ENCODE measurements around the gene ERAS. TPM values are rescaled to one million over a fixed set of nuclear protein-coding genes. Genes with fewer than 3 reads are reported as not detected.
A peak's percentile ranks its signal among the peaks of the same experiment; 100 is the strongest.

ERAS gene
- total and polyA plus RNA-seq, 2 of the 13 experiments (the other 11 are each of a cell fraction or from before 2014, with no cell fraction given): 0.21 to 0.22 TPM

DNA sequence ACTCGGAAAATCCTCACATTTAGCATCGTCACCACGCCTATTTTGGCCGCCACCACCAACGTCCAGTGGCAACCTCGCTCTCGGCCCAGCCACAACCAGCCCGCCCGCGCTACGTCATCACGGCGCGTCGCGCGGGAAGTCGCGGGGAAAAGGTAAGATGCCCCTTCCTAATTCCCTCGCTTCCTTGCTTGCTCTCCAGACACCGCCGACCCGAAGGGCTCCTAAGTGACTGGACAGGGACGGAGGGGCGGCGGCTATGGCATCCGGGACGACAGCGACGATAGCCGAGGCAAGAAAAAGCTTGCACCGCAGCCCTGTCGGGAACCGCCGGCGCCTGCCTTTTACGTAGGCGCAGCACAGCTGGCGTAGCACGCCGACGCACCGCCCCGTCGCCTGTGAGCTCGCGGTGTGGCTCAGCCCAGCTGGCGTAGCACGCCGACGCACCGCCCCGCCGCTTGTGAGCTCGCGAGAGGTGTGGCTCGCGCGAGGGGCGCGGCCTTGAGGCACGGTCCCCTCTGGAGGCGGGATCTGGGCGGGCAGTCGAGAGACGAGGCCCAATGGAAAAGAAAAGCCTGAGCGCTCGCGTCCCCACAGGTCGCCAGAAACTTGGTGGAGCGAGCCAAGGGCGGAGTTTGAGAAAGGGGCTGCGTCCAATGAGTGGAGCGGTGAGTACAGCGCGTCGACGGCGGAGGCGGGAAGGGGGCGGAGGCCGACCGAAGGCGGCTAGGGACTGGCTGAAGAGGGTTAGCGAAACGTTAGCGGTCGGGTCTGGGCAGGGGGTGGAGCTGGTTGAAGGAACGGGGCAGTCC is 24.8 kb upstream of the ERAS start, which contains the start of gene HDAC6:
Gene HDAC6, plus strand, starts transcription at position 788 of the 809 bp plus-strand sequence. CDS start 626 bp downstream, outside the sequence.
- H3K9me3 ChIP-seq (ENCODE audit: low read length): no peaks in the 10 kb centered on the region
- H3K4me2 ChIP-seq (ENCODE audit: low read depth, low read length): peak within 1 kb of the TSS; percentile 81
- H3K79me2 ChIP-seq (ENCODE audit: insufficient read depth, low read length): no peaks in the 10 kb centered on the region
- ChIA-PET POLR2A (interaction anchor here (0.9 to 2.3 kb wide), 15 partner anchors 20 to 390 kb away, joined by 3 to 17 read pairs (median 6); partner anchors contain the start of genes OTUD5, PCSK1N, PQBP1 and SLC35A2), CTCF (ENCODE audit: low intra/inter-chr PET ratio, low total read pairs) (no interaction called here)
- FAIRE-seq (peak; percentile 66), DNase-seq (ENCODE audit: low spot score) (peak; percentile 95), ATAC-seq (peak; percentile 91)
- intact Hi-C loops (cut with micrococcal nuclease; ENCODE audit: unreplicated experiment): no loop called here
- H3K9ac ChIP-seq (ENCODE audit: insufficient read depth, low read depth, low read length): peak within 1 kb of the TSS; percentile 88
- H4K20me1 ChIP-seq (ENCODE audit: insufficient read depth, low read length): no peaks in the 10 kb centered on the region
- no TSS peak for BruUV-seq (replicated peaks)
- in situ Hi-C loops (cut with HindIII; ENCODE audit: extremely low pct_ligation_motif_present, low pct_unique_long_range_greater_than_20kb): no loop called here
- WGBS (ENCODE audit: low lambda C conversion rate): 0% methylated on average over 2 of the region's 89 CpGs
- H2AFZ ChIP-seq (ENCODE audit: low read length): no peak within 1 kb of the TSS
- H3K4me3 ChIP-seq (replicated peaks in 1 of 3; ENCODE audit: insufficient read depth in 1 of 3, low read depth in 2 of 3, low read length in 3 of 3): peak within 1 kb of the TSS; percentile 80 to 84 (median 81)
- H3K4me1 ChIP-seq (ENCODE audit: insufficient read depth, low read length): peaks cover 38% of the 10 kb centered on the region
- H3K27ac ChIP-seq (ENCODE audit: extremely low read length, insufficient read depth, low read length): peak within 1 kb of the TSS; percentile 98
- H3K27me3 ChIP-seq (ENCODE audit: control insufficient read depth in 1 of 2, insufficient read depth in 2 of 2, low read length in 2 of 2): no peaks in the 10 kb centered on the region; a peak in 1 of 5 replicates
- H3K36me3 ChIP-seq (replicated peaks in 1 of 2; ENCODE audit: control insufficient read depth in 1 of 2, insufficient read depth in 2 of 2, low read length in 2 of 2): peaks cover 0 to 3% of the 10 kb centered on the region in 2 experiments; a peak in 2 of 5 replicates
- TF ChIP-seq RFX3 (CRISPR knock-in tag; IDR thresholded peaks at IDR 0.05): no peak
- peak; percentile 71; the same call in 1 of the 2 replicates for TF ChIP-seq KDM5B (CRISPR knock-in tag; IDR thresholded peaks at IDR 0.05; ENCODE audit: borderline replicate concordance)
- 0 out of 2 replicates have a peak, but pooled peaks have one; percentile 22 for TF ChIP-seq ZNF205 (CRISPR knock-in tag; IDR thresholded peaks at IDR 0.05)
- TF ChIP-seq POGZ (CRISPR knock-in tag; IDR thresholded peaks at IDR 0.05): peak; percentile 54; the same call in 1 of the 2 replicates
- peak; percentile 32 for TF ChIP-seq DMAP1 (CRISPR knock-in tag; IDR thresholded peaks at IDR 0.05)
- TF ChIP-seq YEATS2 (CRISPR knock-in tag; IDR thresholded peaks at IDR 0.05; ENCODE audit: borderline replicate concordance): peak; percentile 69
- 0 out of 2 replicates have a peak, but pooled peaks have one; percentile 30 for TF ChIP-seq ELF3 (CRISPR knock-in tag; IDR thresholded peaks at IDR 0.05)
- TF ChIP-seq KMT2A (CRISPR knock-in tag; IDR thresholded peaks at IDR 0.05): 0 out of 2 replicates have a peak, but pooled peaks have one; percentile 8
- TF ChIP-seq POLR2A (IDR thresholded peaks at IDR 0.05; ENCODE audit: insufficient read depth in 1 of 2, low read depth in 2 of 2, low read length in 2 of 2): peak in 1 of 2 experiments; percentile 44; a peak in 2 of 4 replicates
- TF ChIP-seq, protein P1, sequence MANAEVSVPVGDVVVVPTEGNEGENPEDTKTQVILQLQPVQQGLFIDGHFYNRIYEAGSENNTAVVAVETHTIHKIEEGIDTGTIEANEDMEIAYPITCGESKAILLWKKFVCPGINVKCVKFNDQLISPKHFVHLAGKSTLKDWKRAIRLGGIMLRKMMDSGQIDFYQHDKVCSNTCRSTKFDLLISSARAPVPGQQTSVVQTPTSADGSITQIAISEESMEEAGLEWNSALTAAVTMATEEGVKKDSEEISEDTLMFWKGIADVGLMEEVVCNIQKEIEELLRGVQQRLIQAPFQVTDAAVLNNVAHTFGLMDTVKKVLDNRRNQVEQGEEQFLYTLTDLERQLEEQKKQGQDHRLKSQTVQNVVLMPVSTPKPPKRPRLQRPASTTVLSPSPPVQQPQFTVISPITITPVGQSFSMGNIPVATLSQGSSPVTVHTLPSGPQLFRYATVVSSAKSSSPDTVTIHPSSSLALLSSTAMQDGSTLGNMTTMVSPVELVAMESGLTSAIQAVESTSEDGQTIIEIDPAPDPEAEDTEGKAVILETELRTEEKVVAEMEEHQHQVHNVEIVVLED (CRISPR knock-in tag; IDR thresholded peaks at IDR 0.05; ENCODE audit: borderline replicate concordance): peak; percentile 98
- TF ChIP-seq, protein P2, sequence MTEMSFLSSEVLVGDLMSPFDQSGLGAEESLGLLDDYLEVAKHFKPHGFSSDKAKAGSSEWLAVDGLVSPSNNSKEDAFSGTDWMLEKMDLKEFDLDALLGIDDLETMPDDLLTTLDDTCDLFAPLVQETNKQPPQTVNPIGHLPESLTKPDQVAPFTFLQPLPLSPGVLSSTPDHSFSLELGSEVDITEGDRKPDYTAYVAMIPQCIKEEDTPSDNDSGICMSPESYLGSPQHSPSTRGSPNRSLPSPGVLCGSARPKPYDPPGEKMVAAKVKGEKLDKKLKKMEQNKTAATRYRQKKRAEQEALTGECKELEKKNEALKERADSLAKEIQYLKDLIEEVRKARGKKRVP (CRISPR knock-in tag; IDR thresholded peaks at IDR 0.05): 0 out of 4 replicates have a peak, but pooled peaks of 1 of the 2 experiments have one; percentile 32
- peak; percentile 79 for TF ChIP-seq ASH2L (IDR thresholded peaks at IDR 0.05; ENCODE audit: insufficient read length, low read depth, low read length)
- TF ChIP-seq, protein P3, sequence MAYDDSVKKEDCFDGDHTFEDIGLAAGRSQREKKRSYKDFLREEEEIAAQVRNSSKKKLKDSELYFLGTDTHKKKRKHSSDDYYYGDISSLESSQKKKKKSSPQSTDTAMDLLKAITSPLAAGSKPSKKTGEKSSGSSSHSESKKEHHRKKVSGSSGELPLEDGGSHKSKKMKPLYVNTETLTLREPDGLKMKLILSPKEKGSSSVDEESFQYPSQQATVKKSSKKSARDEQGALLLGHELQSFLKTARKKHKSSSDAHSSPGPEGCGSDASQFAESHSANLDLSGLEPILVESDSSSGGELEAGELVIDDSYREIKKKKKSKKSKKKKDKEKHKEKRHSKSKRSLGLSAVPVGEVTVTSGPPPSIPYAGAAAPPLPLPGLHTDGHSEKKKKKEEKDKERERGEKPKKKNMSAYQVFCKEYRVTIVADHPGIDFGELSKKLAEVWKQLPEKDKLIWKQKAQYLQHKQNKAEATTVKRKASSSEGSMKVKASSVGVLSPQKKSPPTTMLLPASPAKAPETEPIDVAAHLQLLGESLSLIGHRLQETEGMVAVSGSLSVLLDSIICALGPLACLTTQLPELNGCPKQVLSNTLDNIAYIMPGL (CRISPR knock-in tag; IDR thresholded peaks at IDR 0.05; ENCODE audit: borderline replicate concordance in 1 of 2, low read depth in 1 of 2): peak in 1 of 2 experiments; percentile 38; a peak in 1 of 4 replicates
- TF ChIP-seq MIXL1 (CRISPR knock-in tag; IDR thresholded peaks at IDR 0.05): peak; percentile 14; the same call in 1 of the 2 replicates
- peak; percentile 79 for TF ChIP-seq GABPB1 (CRISPR knock-in tag; IDR thresholded peaks at IDR 0.05)
- TF ChIP-seq FOXA3 (CRISPR knock-in tag; IDR thresholded peaks at IDR 0.05): 0 out of 2 replicates have a peak, but pooled peaks have one; percentile 13
- TF ChIP-seq, protein P4, sequence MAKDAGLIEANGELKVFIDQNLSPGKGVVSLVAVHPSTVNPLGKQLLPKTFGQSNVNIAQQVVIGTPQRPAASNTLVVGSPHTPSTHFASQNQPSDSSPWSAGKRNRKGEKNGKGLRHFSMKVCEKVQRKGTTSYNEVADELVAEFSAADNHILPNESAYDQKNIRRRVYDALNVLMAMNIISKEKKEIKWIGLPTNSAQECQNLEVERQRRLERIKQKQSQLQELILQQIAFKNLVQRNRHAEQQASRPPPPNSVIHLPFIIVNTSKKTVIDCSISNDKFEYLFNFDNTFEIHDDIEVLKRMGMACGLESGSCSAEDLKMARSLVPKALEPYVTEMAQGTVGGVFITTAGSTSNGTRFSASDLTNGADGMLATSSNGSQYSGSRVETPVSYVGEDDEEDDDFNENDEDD (CRISPR knock-in tag; IDR thresholded peaks at IDR 0.05; ENCODE audit: borderline replicate concordance): peak; percentile 81; the same call in 1 of the 2 replicates
- no peak for TF ChIP-seq ZKSCAN1 (IDR thresholded peaks at IDR 0.05; ENCODE audit: low read length)

Measured in HepG2 (cell line).